ENCODE measurements around the gene PFKM. TPM values are rescaled to one million over a fixed set of nuclear protein-coding genes. Genes with fewer than 3 reads are reported as not detected.
A peak's percentile ranks its signal among the peaks of the same experiment; 100 is the strongest.

Gene PFKM
- total RNA-seq, 1 donor from 2014 or later: 60.9 TPM

DNA sequence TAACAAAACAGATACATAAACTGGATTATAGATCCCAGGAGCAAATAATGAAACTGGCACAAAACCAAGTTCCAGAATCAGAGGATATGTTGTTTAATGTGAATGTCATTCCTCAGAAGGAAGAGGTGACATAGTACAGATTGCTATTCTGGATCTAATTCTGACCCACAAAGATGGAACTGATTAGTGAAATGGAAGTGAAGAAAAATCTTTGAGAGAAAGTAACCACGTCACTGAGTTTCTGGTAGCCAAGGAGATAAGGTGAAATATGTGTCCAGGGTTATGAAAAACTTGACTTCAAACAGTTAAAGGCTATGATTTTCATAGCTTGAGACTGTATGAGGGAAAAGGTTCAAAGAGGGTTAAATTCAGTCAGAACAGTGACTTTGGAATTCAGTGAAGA, 75.6 kb downstream of the PFKM start:
- no peak for DNase-seq (ENCODE audit: low spot score)

More for the DNA sequence above, 75.6 kb downstream of the PFKM start:
- Mint-ChIP-seq H3K4me3 (ENCODE audit: unreplicated experiment) (no peak overlapping the region), H3K4me1 (ENCODE audit: low read depth) (peaks cover 25% of the 10 kb centered on the region), H3K27ac (ENCODE audit: unreplicated experiment) (no peak overlapping the region), H3K36me3 (ENCODE audit: low read depth) (no peaks in the 10 kb centered on the region), H3K9me3 (ENCODE audit: low read depth) (no peaks in the 10 kb centered on the region), H3K27me3 (ENCODE audit: low read depth) (peaks cover 28% of the 10 kb centered on the region)
- TF ChIP-seq, protein P1, sequence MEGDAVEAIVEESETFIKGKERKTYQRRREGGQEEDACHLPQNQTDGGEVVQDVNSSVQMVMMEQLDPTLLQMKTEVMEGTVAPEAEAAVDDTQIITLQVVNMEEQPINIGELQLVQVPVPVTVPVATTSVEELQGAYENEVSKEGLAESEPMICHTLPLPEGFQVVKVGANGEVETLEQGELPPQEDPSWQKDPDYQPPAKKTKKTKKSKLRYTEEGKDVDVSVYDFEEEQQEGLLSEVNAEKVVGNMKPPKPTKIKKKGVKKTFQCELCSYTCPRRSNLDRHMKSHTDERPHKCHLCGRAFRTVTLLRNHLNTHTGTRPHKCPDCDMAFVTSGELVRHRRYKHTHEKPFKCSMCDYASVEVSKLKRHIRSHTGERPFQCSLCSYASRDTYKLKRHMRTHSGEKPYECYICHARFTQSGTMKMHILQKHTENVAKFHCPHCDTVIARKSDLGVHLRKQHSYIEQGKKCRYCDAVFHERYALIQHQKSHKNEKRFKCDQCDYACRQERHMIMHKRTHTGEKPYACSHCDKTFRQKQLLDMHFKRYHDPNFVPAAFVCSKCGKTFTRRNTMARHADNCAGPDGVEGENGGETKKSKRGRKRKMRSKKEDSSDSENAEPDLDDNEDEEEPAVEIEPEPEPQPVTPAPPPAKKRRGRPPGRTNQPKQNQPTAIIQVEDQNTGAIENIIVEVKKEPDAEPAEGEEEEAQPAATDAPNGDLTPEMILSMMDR (IDR thresholded peaks at IDR 0.05): no peak

Small RNAs within 50 kb of the gene (microRNA-seq; reads per million reads assigned to microRNA genes)
- gene MIR6505 (ENCODE audit: borderline number of aligned reads): 6.6 reads per million, percentile 9 among the genes with 10 or more reads in this experiment

Other genes with a start within 250 kb of the PFKM start
- gene VDR, start 214.4 kb upstream of the PFKM start, total RNA-seq: 4.4 to 4.8 TPM (median 4.6 TPM) in 3 replicates
- 54.3 to 60.1 TPM (median 54.8 TPM) in 3 replicates for gene TMEM106C, start 155.8 kb upstream of the PFKM start, total RNA-seq
- gene COL2A1, start 114.9 kb upstream of the PFKM start, total RNA-seq: 2.0 to 47.7 TPM (median 35.6 TPM) in 3 replicates
- gene SENP1, start 13.3 kb upstream of the PFKM start, total RNA-seq: 16.1 to 20.9 TPM (median 19.7 TPM) in 3 replicates
- gene ASB8, start 38.2 kb downstream of the PFKM start, total RNA-seq: 24.7 to 34.3 TPM (median 30.8 TPM) in 3 replicates
- gene CCDC184, start 64.3 kb downstream of the PFKM start, total RNA-seq: 0.22 to 0.56 TPM (median 0.47 TPM) in 3 replicates
- gene OR10AD1, start 83.9 kb downstream of the PFKM start, total RNA-seq: not detected in 3 replicates
- gene ZNF641, start 231.6 kb downstream of the PFKM start, total RNA-seq: 8.4 to 12.8 TPM (median 11.1 TPM) in 3 replicates